ENCODE results near the gene ZBED5. TPM values are rescaled to one million over a fixed set of nuclear protein-coding genes. Genes with fewer than 3 reads are reported as not detected.
A peak's percentile ranks its signal among the peaks of the same experiment; 100 is the strongest.

The ZBED5 gene
- total and polyA plus RNA-seq, 9 of the 15 experiments (the other 6 are each of a cell fraction or from before 2014, with no cell fraction given): 12.4 to 70.7 (median 26.8) TPM

DNA sequence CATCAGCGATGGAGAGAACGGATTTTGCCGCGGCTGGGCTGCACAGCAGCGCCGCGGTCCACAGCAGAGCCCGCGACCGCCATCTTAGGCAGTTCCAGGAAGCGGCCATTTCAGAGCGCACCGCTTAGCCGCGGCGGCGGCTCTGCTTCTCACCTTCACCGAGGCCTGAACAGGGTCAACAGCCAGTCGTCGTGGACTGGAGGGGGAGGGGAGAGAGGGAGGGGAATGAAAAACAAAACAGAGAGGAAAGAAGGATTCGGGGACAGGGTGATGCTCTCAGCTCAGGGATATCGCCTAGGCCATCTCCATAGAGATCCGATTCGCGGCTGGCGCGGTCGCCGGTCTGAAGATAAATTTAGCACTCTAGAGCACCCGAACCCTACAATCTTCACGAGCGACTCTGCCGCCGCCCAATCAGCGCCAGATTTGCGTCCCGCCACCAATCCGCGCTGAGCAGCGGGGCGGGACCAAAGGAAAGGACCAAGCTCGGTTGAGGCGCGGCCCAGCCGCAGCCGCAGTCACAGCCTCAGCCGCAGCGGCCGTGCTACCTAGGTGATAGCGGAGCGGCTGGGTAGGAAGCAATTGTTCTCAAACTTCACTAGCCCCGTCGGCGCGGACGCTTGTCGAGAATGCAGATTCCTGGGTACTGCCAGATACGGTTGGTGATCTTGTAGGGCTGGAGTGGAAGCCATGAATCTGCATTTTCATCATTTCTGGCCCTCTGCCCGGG lies at the start of gene ZBED5 (continued):
- TF ChIP-seq CLOCK (CRISPR knock-in tag; IDR thresholded peaks at IDR 0.05; ENCODE audit: borderline replicate concordance) (no peak), GTF2F1 (IDR thresholded peaks at IDR 0.05; ENCODE audit: low read depth, low read length) (0 out of 2 replicates have a peak, but pooled peaks have one; percentile 58), EP400 (IDR thresholded peaks at IDR 0.05) (peak; percentile 89), ELK1 (CRISPR knock-in tag; IDR thresholded peaks at IDR 0.05) (no peak), SETDB1 (IDR thresholded peaks at IDR 0.05; ENCODE audit: low read length) (no peak), PREB (CRISPR knock-in tag; IDR thresholded peaks at IDR 0.05) (no peak), ESRRA (IDR thresholded peaks at IDR 0.05; ENCODE audit: borderline replicate concordance, low read depth) (no peak)
- TF ChIP-seq, protein P1, sequence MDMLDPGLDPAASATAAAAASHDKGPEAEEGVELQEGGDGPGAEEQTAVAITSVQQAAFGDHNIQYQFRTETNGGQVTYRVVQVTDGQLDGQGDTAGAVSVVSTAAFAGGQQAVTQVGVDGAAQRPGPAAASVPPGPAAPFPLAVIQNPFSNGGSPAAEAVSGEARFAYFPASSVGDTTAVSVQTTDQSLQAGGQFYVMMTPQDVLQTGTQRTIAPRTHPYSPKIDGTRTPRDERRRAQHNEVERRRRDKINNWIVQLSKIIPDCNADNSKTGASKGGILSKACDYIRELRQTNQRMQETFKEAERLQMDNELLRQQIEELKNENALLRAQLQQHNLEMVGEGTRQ (CRISPR knock-in tag; IDR thresholded peaks at IDR 0.05): no peak
- TF ChIP-seq, protein P2, sequence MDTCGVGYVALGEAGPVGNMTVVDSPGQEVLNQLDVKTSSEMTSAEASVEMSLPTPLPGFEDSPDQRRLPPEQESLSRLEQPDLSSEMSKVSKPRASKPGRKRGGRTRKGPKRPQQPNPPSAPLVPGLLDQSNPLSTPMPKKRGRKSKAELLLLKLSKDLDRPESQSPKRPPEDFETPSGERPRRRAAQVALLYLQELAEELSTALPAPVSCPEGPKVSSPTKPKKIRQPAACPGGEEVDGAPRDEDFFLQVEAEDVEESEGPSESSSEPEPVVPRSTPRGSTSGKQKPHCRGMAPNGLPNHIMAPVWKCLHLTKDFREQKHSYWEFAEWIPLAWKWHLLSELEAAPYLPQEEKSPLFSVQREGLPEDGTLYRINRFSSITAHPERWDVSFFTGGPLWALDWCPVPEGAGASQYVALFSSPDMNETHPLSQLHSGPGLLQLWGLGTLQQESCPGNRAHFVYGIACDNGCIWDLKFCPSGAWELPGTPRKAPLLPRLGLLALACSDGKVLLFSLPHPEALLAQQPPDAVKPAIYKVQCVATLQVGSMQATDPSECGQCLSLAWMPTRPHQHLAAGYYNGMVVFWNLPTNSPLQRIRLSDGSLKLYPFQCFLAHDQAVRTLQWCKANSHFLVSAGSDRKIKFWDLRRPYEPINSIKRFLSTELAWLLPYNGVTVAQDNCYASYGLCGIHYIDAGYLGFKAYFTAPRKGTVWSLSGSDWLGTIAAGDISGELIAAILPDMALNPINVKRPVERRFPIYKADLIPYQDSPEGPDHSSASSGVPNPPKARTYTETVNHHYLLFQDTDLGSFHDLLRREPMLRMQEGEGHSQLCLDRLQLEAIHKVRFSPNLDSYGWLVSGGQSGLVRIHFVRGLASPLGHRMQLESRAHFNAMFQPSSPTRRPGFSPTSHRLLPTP (IDR thresholded peaks at IDR 0.05; ENCODE audit: borderline replicate concordance, extremely low read depth, insufficient read length): no peak
- TF ChIP-seq, protein P3, sequence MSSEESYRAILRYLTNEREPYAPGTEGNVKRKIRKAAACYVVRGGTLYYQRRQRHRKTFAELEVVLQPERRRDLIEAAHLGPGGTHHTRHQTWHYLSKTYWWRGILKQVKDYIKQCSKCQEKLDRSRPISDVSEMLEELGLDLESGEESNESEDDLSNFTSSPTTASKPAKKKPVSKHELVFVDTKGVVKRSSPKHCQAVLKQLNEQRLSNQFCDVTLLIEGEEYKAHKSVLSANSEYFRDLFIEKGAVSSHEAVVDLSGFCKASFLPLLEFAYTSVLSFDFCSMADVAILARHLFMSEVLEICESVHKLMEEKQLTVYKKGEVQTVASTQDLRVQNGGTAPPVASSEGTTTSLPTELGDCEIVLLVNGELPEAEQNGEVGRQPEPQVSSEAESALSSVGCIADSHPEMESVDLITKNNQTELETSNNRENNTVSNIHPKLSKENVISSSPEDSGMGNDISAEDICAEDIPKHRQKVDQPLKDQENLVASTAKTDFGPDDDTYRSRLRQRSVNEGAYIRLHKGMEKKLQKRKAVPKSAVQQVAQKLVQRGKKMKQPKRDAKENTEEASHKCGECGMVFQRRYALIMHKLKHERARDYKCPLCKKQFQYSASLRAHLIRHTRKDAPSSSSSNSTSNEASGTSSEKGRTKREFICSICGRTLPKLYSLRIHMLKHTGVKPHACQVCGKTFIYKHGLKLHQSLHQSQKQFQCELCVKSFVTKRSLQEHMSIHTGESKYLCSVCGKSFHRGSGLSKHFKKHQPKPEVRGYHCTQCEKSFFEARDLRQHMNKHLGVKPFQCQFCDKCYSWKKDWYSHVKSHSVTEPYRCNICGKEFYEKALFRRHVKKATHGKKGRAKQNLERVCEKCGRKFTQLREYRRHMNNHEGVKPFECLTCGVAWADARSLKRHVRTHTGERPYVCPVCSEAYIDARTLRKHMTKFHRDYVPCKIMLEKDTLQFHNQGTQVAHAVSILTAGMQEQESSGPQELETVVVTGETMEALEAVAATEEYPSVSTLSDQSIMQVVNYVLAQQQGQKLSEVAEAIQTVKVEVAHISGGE (CRISPR knock-in tag; IDR thresholded peaks at IDR 0.05): peak in 1 of 3 experiments; percentile 38; a peak in 1 of 6 replicates
